Osteoblast (primary cell): ENCODE data around the gene GLUD1. TPM values are rescaled to one million over a fixed set of nuclear protein-coding genes. Genes with fewer than 3 reads are reported as not detected.
A peak's percentile ranks its signal among the peaks of the same experiment; 100 is the strongest.
"Not testable (repeated sequence)": the region's sequence is repeated elsewhere in the genome, so short reads cannot be mapped to it uniquely, and the experiment has no call there.

ENCODE experiments used
- DNase-seq: peaks from one replicate; pipeline ENCODE4 v3.0.0; 2011; ENCODE audit warnings: low spot score, mixed read lengths; ENCODE audit not compliant: insufficient read length; ENCODE audit errors: missing footprints
- H2AFZ ChIP-seq: 2 replicates; pipeline ENCODE4 v1.6.0; 2011; ENCODE audit warnings: mild to moderate bottlenecking, low read length
- H3K27ac ChIP-seq: 2 replicates; pipeline ENCODE4 v1.5.1; 2011; ENCODE audit warnings: mild to moderate bottlenecking, low read depth, low read length, moderate library complexity
- H3K27me3 ChIP-seq: 2 replicates; pipeline ENCODE4 v1.6.0; 2012; ENCODE audit warnings: mild to moderate bottlenecking, control low read depth, inconsistent platforms, low read length, moderate library complexity; ENCODE audit not compliant: insufficient read depth
- H3K36me3 ChIP-seq: 2 replicates; pipeline ENCODE4 v1.5.1; 2011; ENCODE audit warnings: mild to moderate bottlenecking, low read length, control low read depth, moderate library complexity; ENCODE audit not compliant: insufficient read depth
- H3K4me1 ChIP-seq: 2 replicates; pipeline ENCODE4 v1.5.1; 2011; ENCODE audit warnings: mild to moderate bottlenecking, low read length, control low read depth, moderate library complexity; ENCODE audit not compliant: insufficient read depth
- H3K4me2 ChIP-seq: 2 replicates; pipeline ENCODE4 v1.6.0; 2011; ENCODE audit warnings: mild to moderate bottlenecking, low read length; ENCODE audit not compliant: insufficient read depth
- H3K4me3 ChIP-seq: fragments of 200-600 bp; sonication (generic); 3 replicates; pipeline ENCODE4 v1.5.1; 2012; ENCODE audit warnings: mild to moderate bottlenecking, low read length, inconsistent platforms; ENCODE audit not compliant: insufficient read depth
- H3K79me2 ChIP-seq: 2 replicates; pipeline ENCODE4 v1.6.0; 2012; ENCODE audit warnings: mild to moderate bottlenecking, low read length, control low read depth, inconsistent platforms; ENCODE audit not compliant: insufficient read depth
- H3K9me3 ChIP-seq: 2 replicates; pipeline ENCODE4 v1.5.1; 2011; ENCODE audit warnings: low read depth, low read length, control low read depth
- H4K20me1 ChIP-seq: 2 replicates; pipeline ENCODE4 v1.6.0; 2012; ENCODE audit warnings: mild to moderate bottlenecking, low read length, control low read depth; ENCODE audit not compliant: insufficient read depth
- CTCF ChIP-seq: IDR thresholded peaks from 2 replicates; pipeline ENCODE4 v1.5.1; 2011; ENCODE audit warnings: mild to moderate bottlenecking, low read depth, low read length, moderate library complexity; ENCODE audit errors: extremely low read depth
- total RNA-seq: library from RNA; depleted of rRNA; stranded (reverse); fragments of >200 nt; gene quantifications from 2 replicates; pipeline ENCODE4 v1.2.3, GENCODE V29; 2012

Gene GLUD1
- total RNA-seq, 1 donor = 221 TPM

GRCh38 chr10:87038286-87038717 lies 56.3 kb downstream of the GLUD1 start:
- no peak overlapping the region for H3K4me2 ChIP-seq
- DNase-seq = no peak
- H4K20me1 ChIP-seq = no peaks in the 10 kb centered on the region
- H3K27ac ChIP-seq = no peak overlapping the region
- no peaks in the 10 kb centered on the region for H3K79me2 ChIP-seq
- no peaks in the 10 kb centered on the region for H3K36me3 ChIP-seq
- H3K9me3 ChIP-seq = no peaks in the 10 kb centered on the region
- H2AFZ ChIP-seq = no peak overlapping the region
- H3K4me3 ChIP-seq = no peak overlapping the region
- no peak for TF ChIP-seq CTCF
- H3K27me3 ChIP-seq = peaks cover 4% of the 10 kb centered on the region
- no peaks in the 10 kb centered on the region for H3K4me1 ChIP-seq

- Histone ChIP-seq H3K27me3 (peaks cover 10% of the 10 kb centered on the region), H2AFZ (no peak overlapping the region), H3K36me3 (no peaks in the 10 kb centered on the region), H3K4me1 (no peaks in the 10 kb centered on the region), H3K4me3 (no peak overlapping the region), H4K20me1 (no peaks in the 10 kb centered on the region), H3K79me2 (no peaks in the 10 kb centered on the region), H3K27ac (no peak overlapping the region), H3K4me2 (no peak overlapping the region), H3K9me3 (no peaks in the 10 kb centered on the region)
- no peak for TF ChIP-seq CTCF
- DNase-seq = no peak
Observed at GRCh38 chr10:87036623-87037022, 58.0 kb downstream of the GLUD1 start.

- Histone ChIP-seq H2AFZ (no peak overlapping the region), H3K27ac (no peak overlapping the region), H3K4me1 (no peaks in the 10 kb centered on the region), H4K20me1 (no peaks in the 10 kb centered on the region), H3K36me3 (no peaks in the 10 kb centered on the region), H3K4me2 (no peak overlapping the region), H3K79me2 (no peaks in the 10 kb centered on the region), H3K4me3 (no peak overlapping the region), H3K27me3 (peaks cover 6% of the 10 kb centered on the region), H3K9me3 (no peaks in the 10 kb centered on the region)
- no peak for DNase-seq
- no peak for TF ChIP-seq CTCF
Observed at GRCh38 chr10:87030912-87031635, 63.6 kb downstream of the GLUD1 start.

GRCh38 chr10:87030419-87030818 lies 64.2 kb downstream of the GLUD1 start:
- H3K36me3 ChIP-seq, H3K4me1 ChIP-seq, H3K27me3 ChIP-seq, H3K79me2 ChIP-seq, DNase-seq, H3K4me2 ChIP-seq, H3K27ac ChIP-seq, H4K20me1 ChIP-seq, H3K4me3 ChIP-seq, H3K9me3 ChIP-seq, H2AFZ ChIP-seq: not testable (repeated sequence)

DNA sequence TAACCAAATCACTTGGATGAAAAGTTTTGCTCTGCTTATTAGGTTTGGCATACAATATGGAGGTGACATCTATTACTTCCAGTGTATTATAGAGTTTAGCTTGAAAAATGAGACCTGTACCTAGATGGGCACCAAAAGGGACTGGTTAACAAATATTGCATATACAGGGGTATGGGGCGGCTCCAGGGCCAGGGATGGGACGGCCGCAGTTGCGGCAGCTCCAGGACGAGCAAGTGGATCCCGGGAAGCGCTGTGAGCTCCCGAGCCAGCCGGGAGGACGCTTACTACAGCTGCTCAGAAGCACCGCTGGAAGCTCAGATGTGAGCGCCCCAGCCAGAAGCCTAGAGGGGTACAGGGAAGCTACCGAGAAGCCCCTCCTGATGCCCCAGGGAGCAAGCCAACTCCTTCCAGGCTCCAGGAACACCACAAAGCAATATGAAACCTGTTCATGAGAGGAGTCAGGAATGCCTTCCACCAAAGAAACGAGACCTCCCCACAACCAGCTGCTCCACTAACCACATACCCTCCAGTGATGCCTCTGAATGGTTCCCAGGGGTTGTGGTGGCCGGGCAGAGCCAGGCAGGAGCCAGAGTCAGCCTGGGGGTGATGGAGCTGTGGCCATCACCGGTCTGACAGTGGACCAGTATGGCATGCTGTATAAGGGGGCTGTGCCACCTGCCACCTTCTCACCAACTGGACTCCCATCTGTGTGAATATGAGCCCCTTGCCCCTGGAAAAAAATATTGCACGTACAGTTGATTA lies 67.7 kb downstream of the GLUD1 start:
- H3K9me3 ChIP-seq, H3K79me2 ChIP-seq, H3K27me3 ChIP-seq, H3K36me3 ChIP-seq, H3K4me2 ChIP-seq, H3K4me3 ChIP-seq, H3K27ac ChIP-seq, H3K4me1 ChIP-seq, H2AFZ ChIP-seq, H4K20me1 ChIP-seq, DNase-seq: not testable (repeated sequence)

DNA sequence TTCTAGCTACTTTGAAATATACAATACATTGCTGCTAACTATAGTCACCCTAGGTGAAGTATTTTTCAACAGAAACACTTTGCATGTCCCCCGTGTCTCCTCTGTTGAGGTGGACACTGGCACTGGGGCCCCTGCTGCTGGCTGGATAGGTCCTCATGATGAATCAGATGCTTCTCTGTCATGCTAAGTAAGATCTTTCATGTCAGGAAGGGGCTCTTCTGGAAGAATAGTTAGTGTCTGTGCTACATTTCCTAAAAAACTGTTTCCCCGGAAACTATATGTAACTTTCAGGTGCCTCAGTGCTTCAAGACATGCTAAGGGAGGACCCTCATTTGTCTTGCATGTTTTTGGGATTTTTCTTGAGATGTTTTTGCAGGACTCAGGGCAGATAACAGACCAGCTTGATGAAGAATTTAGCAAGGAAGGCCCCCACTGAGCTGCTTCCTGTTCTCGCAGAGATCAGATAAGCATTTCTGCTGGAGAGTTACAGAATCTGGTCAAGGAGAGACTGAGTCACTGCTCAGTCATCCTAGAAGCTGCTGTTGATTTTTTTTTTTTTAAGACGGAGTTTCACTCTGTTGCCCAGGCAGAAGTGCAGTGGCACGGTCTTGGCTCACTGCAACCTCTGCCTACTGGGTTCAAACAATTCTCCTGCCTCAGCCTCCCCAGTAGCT lies 69.2 kb downstream of the GLUD1 start:
- not testable (repeated sequence) for H3K9me3 ChIP-seq, H3K4me3 ChIP-seq, H2AFZ ChIP-seq, H4K20me1 ChIP-seq, DNase-seq, H3K27me3 ChIP-seq, H3K79me2 ChIP-seq, H3K36me3 ChIP-seq, H3K4me1 ChIP-seq
- H3K4me2 ChIP-seq = peak overlapping the region; percentile 48
- peak overlapping the region; percentile 23 for H3K27ac ChIP-seq
